Measurements from ENCODE around the gene PGA5.
"Not testable (repeated sequence)": the region's sequence is repeated elsewhere in the genome, so short reads cannot be mapped to it uniquely, and the experiment has no call there.

The PGA5 gene

GRCh38 chr11:61250796-61251765, 10.1 kb downstream of the PGA5 start:
- H3K9me3 Mint-ChIP-seq, H3K36me3 Mint-ChIP-seq, H3K27ac Mint-ChIP-seq, H3K27me3 Mint-ChIP-seq, H3K4me1 Mint-ChIP-seq, H3K4me3 Mint-ChIP-seq: not testable (repeated sequence)

GRCh38 chr11:61252332-61252731, 11.4 kb downstream of the PGA5 start:
- H3K27ac Mint-ChIP-seq, H3K9me3 Mint-ChIP-seq, H3K4me1 Mint-ChIP-seq, H3K27me3 Mint-ChIP-seq, H3K36me3 Mint-ChIP-seq, H3K4me3 Mint-ChIP-seq: not testable (repeated sequence)

- Mint-ChIP-seq H3K4me1 (no peaks in the 10 kb centered on the region), H3K36me3 (no peaks in the 10 kb centered on the region), H3K27ac (no peak overlapping the region), H3K4me3 (no peak overlapping the region), H3K27me3 (no peaks in the 10 kb centered on the region), H3K9me3 (no peaks in the 10 kb centered on the region)
Measured at GRCh38 chr11:61254403-61255025, 13.5 kb downstream of the PGA5 start.

- Mint-ChIP-seq H3K27me3 (no peaks in the 10 kb centered on the region), H3K36me3 (no peaks in the 10 kb centered on the region), H3K27ac (no peak overlapping the region), H3K4me3 (no peak overlapping the region), H3K4me1 (no peaks in the 10 kb centered on the region), H3K9me3 (no peaks in the 10 kb centered on the region)
Measured at GRCh38 chr11:61256710-61257482, 15.9 kb downstream of the PGA5 start.

DNA sequence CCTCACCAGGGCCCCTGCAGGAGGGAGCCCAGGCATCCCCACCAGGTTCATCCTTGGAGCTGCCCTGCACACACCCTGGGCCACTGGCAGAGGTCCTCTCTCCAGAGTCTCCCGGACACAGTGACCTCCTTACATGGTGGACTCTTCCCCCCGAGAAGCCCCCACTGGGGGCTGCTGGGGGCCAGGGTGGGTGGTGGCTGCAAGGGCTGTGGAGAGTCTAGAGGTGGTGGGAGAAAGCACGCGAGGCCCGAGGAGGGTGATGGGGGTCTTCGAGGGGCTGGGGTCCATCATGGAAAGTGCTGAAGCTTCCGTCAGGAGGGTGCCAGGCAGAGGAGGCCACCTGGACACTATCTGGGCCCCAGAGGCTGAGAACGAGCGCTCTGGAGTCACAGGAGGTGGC, 17.6 kb downstream of the PGA5 start:
- no peaks in the 10 kb centered on the region for H3K27me3 Mint-ChIP-seq
- no peak overlapping the region for H3K27ac Mint-ChIP-seq
- H3K36me3 Mint-ChIP-seq, result no peaks in the 10 kb centered on the region
- no peaks in the 10 kb centered on the region for H3K9me3 Mint-ChIP-seq
- no peaks in the 10 kb centered on the region for H3K4me1 Mint-ChIP-seq
- no peak overlapping the region for H3K4me3 Mint-ChIP-seq

DNA sequence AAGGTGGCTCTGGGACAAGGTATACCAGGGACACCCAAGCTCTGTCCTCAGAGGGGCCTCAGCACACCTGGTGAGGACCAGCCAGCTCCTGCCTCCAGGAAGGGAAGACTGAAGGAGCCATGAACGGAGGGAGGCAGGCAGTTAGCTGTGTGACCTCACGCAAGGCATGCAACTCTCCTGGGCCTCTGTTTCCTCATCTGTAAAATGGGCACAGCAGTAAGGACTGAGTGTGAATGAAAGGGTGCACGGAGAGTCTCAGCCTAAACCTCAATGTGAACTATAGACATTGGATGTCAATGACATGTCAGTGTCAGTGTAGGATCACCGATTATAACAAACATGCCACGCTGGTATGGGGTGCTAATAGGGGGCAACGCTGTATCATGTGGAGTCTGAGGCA, 18.4 kb downstream of the PGA5 start:
- Mint-ChIP-seq H3K27me3 (no peaks in the 10 kb centered on the region), H3K9me3 (no peaks in the 10 kb centered on the region), H3K4me1 (no peaks in the 10 kb centered on the region), H3K36me3 (no peaks in the 10 kb centered on the region), H3K27ac (no peak overlapping the region), H3K4me3 (no peak overlapping the region)

- Mint-ChIP-seq H3K9me3 (no peaks in the 10 kb centered on the region), H3K36me3 (no peaks in the 10 kb centered on the region), H3K27ac (no peak overlapping the region), H3K4me3 (no peak overlapping the region), H3K27me3 (no peaks in the 10 kb centered on the region), H3K4me1 (no peaks in the 10 kb centered on the region)
Measured at GRCh38 chr11:61264371-61264770, 23.4 kb downstream of the PGA5 start.

DNA sequence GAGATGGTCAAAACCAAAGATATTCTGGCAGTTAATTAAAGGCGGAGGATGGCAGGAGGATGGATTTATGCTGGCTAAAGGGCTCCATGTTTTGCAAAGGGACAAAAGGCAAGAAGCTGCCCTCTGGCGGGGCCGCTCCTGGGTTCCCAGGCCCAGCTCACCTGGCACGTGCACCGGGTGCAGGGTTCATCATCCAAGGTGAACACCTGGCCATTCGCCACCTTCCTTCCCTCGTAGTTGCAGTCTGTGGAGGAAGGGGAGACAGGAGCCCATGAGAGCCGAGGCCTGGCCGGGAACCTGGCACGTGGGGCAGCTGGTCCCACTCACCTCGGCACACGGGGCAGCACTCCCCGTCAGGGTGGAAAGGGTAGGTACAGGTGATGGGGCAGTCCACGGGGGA, 23.8 kb downstream of the PGA5 start:
- Mint-ChIP-seq H3K36me3 (no peaks in the 10 kb centered on the region), H3K4me1 (no peaks in the 10 kb centered on the region), H3K27me3 (no peaks in the 10 kb centered on the region), H3K9me3 (no peaks in the 10 kb centered on the region), H3K4me3 (no peak overlapping the region), H3K27ac (no peak overlapping the region)

DNA sequence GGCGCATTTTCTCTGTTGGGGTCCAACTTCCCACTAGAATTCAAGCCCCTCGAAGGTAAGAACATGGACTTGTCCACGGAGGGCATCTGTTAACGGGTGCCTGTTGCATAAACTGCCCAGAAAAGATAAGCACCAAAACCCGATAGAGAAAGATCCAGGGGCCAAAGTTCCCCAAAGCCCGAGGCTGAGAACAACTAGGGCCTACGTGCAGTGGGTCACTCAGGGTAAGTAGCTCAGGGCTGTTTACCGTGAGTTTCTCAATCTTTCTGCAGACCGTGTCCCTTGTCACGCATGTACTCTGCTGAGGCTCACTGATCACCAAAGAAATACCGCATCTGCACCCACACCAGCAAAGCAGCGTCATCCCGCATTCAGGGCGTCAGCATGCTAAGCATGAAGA, 24.4 kb downstream of the PGA5 start:
- Mint-ChIP-seq H3K27me3 (no peaks in the 10 kb centered on the region), H3K9me3 (no peaks in the 10 kb centered on the region), H3K36me3 (no peaks in the 10 kb centered on the region), H3K4me1 (no peaks in the 10 kb centered on the region), H3K4me3 (no peak overlapping the region), H3K27ac (no peak overlapping the region)

- H3K27me3 Mint-ChIP-seq, result no peaks in the 10 kb centered on the region
- no peaks in the 10 kb centered on the region for H3K4me1 Mint-ChIP-seq
- no peak overlapping the region for H3K4me3 Mint-ChIP-seq
- H3K36me3 Mint-ChIP-seq, result no peaks in the 10 kb centered on the region
- no peaks in the 10 kb centered on the region for H3K9me3 Mint-ChIP-seq
- no peak overlapping the region for H3K27ac Mint-ChIP-seq
Measured at GRCh38 chr11:61266602-61267001, 25.6 kb downstream of the PGA5 start.

DNA sequence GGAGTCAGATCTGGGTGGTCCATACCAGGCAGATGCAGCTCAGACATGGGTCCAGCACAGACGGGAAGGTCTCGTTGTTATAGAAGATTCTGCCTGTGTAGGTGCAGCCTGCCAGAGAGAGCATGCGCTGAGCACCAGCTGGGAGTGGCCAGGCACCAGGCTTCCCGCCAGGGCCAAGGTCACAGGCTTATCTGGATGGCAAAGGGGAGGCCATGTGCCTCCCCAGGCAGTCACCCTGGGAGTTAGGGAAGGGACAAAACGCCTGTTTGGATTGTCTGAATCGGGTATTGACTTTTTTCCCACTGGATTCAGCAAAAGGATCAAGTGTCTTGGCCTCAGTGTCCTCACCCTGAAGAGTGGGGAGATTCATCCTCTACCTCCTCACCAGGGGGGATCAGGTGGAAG, 26.5 kb downstream of the PGA5 start:
- Mint-ChIP-seq H3K27me3 (no peaks in the 10 kb centered on the region), H3K27ac (no peak overlapping the region), H3K4me3 (no peak overlapping the region), H3K36me3 (no peaks in the 10 kb centered on the region), H3K4me1 (no peaks in the 10 kb centered on the region), H3K9me3 (no peaks in the 10 kb centered on the region)

DNA sequence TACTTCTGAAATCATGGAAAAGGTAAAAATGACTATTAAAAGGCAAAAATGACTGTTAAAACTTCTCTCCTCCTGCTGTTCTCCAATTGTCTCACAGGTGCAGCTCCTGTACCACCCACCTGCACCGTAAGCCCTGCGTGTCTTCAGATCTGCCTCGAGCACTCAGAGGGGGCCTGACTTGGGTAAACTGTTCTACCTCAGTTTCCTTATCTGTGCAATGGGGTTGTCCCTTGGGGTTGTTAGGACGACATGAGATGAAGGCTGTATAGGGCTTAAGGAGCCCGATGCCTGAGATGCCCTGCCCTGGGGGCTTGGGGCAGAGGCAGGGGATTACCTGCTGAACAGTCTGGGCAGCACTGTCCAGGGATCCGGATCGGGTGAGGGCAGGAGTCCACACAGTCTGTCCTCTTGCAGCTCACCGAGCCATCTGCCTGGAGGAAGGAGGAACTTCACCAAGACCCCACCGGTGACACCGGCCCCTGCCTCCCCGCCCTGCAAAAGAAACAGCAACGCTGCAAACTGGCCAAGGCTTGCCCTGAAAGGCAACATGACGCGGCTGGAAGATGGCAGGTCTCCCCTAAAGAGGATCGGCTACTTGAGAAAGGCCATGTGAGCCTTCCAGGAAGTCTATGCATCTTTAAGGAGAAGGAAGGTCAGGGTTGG, 27.7 kb downstream of the PGA5 start:
- Mint-ChIP-seq H3K27ac (no peak overlapping the region), H3K36me3 (no peaks in the 10 kb centered on the region), H3K27me3 (no peaks in the 10 kb centered on the region), H3K4me1 (no peaks in the 10 kb centered on the region), H3K9me3 (no peaks in the 10 kb centered on the region), H3K4me3 (no peak overlapping the region)

DNA sequence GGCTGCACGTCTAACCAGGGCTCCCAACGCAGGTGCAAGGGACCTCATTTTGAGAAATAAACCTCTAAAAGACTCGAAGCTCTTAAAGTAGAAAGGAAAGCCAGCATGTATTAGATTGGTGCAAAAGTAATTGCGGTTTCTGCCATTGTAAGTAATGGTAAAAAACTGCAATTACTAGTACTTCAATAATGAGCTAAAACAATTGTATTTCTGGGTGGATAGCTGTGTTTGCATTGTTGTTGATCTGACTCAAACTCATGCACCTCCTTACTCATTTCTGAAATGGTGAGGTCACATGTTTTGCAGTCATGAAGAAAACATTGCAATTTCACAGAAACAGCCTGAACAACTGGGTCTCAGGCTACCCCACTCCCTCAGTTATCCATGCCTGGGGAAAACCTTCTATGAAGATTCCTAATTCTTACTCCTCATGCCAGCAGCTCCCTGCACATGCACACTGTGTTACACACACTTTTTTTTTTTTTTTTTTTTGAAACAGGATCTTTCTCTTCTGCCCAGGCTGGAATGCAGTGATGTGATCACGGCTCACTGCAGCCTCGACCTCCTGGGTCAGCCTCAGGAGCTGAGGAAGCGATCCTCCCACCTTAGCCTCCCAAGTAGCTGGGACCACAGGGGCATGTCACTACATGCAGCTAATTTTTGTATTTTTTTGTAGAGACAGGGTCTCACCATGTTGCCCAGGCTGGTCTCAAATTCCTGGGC, 29.5 kb downstream of the PGA5 start:
- H3K4me1 Mint-ChIP-seq, result no peaks in the 10 kb centered on the region

DNA sequence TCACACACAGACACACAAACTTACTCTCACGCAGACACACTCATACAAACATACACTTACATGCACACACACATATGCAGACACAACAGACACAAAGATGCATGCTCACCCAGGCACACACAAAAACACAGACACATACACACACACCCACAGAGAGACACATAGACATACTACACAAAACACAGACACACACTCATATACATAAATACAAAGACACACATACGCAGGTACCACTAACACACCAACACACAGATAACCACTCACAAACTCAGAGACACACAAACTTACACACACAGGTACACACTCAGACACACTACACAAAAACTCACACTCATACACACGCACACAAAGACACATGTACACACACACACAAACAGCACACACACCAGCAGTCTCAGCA, 31.8 kb downstream of the PGA5 start:
- no peaks in the 10 kb centered on the region for H3K27me3 Mint-ChIP-seq
- no peaks in the 10 kb centered on the region for H3K4me1 Mint-ChIP-seq
- H3K4me3 Mint-ChIP-seq, result no peak overlapping the region
- H3K27ac Mint-ChIP-seq, result no peak overlapping the region
- H3K9me3 Mint-ChIP-seq, result no peaks in the 10 kb centered on the region
- no peaks in the 10 kb centered on the region for H3K36me3 Mint-ChIP-seq

More for the DNA sequence above, 29.5 kb downstream of the PGA5 start:
- H3K36me3 Mint-ChIP-seq, result no peaks in the 10 kb centered on the region
- no peaks in the 10 kb centered on the region for H3K9me3 Mint-ChIP-seq
- no peak overlapping the region for H3K27ac Mint-ChIP-seq
- H3K27me3 Mint-ChIP-seq, result no peaks in the 10 kb centered on the region
- no peak overlapping the region for H3K4me3 Mint-ChIP-seq
